Measurements from ENCODE around the gene EPS8L1.
"Not testable (repeated sequence)": the region's sequence is repeated elsewhere in the genome, so short reads cannot be mapped to it uniquely, and the experiment has no call there.

The EPS8L1 gene

DNA sequence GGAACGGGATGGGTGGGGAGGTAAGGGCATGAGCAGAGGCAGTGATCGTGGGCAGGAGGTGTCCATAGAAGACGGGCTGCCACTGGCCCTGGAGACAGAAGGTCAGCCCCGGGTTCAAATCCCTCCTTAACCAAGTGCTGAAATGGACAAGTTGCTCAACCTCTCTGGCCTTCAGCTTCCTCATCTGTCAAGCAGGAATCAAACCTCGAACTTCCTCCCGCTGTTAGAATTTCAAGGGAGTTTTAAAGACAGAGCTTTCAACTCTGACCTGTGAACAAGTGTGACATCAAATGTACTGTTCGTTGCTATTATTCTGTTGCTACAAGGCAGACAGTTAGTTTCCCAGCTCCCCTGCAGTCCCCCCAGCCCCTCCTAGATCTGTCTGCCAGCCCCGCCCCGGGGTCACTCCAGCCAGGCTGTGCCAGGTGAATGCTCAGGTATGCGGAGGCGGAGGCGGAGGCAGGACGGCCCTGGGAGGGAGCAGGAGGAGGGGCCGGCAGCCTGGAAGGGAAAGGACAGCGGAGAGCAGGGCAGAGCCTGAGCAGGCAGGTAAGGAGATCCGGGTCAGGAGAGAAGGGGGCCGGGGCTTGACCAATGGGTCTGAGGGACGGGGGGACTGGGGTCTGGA is at the start of gene EPS8L1:
Gene EPS8L1, plus strand, starts transcription at position 499 of the 628 bp plus-strand sequence. CDS start 576 bp downstream, outside the sequence.
- DNase-seq (ENCODE audit: low read depth), result no peak
- TF ChIP-seq, protein P1, sequence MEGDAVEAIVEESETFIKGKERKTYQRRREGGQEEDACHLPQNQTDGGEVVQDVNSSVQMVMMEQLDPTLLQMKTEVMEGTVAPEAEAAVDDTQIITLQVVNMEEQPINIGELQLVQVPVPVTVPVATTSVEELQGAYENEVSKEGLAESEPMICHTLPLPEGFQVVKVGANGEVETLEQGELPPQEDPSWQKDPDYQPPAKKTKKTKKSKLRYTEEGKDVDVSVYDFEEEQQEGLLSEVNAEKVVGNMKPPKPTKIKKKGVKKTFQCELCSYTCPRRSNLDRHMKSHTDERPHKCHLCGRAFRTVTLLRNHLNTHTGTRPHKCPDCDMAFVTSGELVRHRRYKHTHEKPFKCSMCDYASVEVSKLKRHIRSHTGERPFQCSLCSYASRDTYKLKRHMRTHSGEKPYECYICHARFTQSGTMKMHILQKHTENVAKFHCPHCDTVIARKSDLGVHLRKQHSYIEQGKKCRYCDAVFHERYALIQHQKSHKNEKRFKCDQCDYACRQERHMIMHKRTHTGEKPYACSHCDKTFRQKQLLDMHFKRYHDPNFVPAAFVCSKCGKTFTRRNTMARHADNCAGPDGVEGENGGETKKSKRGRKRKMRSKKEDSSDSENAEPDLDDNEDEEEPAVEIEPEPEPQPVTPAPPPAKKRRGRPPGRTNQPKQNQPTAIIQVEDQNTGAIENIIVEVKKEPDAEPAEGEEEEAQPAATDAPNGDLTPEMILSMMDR (conservative IDR thresholded peaks at IDR 0.05; ENCODE audit: low read length), result no peak
- no peak within 1 kb of the TSS for H3K4me3 ChIP-seq (ENCODE audit: low read length)

DNA sequence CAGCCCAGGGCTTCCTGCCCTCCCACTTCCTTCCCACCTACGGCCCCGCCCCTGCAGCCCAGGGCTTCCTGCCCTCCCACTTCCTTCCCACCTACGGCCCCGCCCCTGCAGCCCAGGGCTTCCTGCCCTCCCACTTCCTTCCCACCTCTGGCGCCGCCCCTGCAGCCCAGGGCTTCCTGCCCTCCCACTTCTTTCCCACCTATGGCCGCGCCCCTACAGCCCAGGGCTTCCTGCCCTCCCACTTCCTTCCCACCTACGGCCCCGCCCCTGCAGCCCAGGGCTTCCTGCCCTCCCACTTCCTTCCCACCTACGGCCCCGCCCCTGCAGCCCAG is 48.6 kb upstream of the EPS8L1 start:
- not testable (repeated sequence) for DNase-seq (ENCODE audit: low read depth); H3K4me3 ChIP-seq (ENCODE audit: low read length)

DNA sequence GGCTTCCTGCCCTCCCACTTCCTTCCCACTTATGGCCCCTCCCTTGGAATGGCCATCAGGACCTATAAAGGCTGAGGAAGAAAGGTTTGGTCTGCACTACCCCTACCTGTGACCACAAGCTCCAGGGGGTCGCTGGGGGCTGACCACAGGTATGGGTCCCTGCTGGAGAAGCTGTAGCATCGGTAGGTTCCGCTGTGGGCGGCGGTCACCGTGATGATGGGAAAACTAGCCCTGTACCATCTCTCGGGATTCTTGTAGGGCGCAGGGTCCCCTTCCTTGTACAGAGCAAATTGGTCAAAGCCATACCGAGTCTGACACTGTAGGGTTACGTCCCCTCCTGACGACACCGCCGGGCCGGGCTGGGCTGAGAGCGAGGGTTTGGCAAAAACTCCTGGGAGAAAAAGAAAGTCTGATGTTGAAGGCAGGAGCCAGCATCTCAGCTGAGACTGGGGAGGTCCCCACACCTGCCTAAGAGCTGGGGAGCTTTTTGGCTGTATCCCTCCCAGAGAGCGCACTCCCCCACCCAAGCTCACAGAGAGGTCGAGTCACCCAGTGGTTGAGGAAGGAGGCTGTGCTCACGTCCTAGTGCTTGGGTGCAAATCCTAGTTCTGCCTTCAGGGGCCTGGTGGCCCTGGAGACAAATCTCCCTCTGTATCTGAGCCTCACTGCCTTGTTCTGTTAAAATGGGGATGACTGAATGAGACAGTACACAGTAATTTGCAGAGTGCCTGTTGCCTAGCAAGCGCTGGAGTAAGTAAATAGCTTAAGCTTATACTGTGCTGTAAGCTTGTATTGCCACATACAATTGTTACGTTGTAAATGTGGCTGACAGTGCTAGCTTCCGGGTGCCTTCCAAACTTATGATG is 48.0 kb upstream of the EPS8L1 start:
- no peak for DNase-seq (ENCODE audit: low read depth)
- no peak overlapping the region for H3K4me3 ChIP-seq (ENCODE audit: low read length)

DNA sequence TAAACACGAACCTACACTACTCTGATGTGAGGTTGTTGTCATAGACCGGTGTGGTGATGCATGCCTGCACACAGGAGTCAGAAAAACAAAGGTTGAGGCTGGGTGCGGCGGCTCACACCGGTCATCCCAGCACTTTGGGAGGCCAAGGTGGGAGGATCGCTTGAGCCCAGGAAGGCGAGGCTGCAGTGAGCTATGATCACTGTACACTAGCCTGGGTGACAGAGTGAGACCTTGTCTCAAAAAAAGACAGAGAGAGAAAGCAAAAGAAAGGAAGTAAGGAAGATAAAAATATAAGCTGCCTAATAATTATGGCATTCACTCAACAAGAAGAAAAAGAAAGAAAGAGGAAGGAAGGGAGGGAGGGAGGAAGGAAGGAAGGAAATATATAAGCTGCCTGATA is 46.9 kb upstream of the EPS8L1 start:
- TF ChIP-seq, protein P1 (conservative IDR thresholded peaks at IDR 0.05; ENCODE audit: low read length), result no peak
- H3K4me3 ChIP-seq (ENCODE audit: low read length), result no peak overlapping the region

More for the DNA sequence above, 48.0 kb upstream of the EPS8L1 start:
- TF ChIP-seq, protein P1 (conservative IDR thresholded peaks at IDR 0.05; ENCODE audit: low read length), result no peak

DNA sequence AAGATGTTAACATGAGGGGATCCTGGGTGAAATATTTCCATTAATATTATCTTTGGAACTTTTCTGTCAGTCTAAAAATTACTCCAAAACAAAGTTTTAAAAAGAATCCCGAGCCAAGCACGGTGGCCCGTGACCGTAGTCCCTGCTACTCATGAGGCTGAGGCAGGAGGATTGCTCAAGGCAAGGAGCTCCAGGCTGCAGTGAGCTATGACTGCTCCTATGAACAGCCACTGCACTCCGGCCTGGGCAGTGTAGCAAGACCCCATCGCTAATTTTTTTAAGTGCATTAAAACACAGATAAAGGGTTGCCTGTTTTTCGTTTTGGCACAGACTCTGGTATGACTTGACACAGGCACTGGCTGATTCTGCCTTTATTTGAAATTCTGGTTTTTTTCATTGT is 44.5 kb upstream of the EPS8L1 start:
- no peak for DNase-seq (ENCODE audit: low read depth)
- H3K4me3 ChIP-seq (ENCODE audit: low read length), result no peak overlapping the region
- TF ChIP-seq, protein P1 (conservative IDR thresholded peaks at IDR 0.05; ENCODE audit: low read length), result no peak

More for the DNA sequence above, 46.9 kb upstream of the EPS8L1 start:
- DNase-seq (ENCODE audit: low read depth), result no peak

DNA sequence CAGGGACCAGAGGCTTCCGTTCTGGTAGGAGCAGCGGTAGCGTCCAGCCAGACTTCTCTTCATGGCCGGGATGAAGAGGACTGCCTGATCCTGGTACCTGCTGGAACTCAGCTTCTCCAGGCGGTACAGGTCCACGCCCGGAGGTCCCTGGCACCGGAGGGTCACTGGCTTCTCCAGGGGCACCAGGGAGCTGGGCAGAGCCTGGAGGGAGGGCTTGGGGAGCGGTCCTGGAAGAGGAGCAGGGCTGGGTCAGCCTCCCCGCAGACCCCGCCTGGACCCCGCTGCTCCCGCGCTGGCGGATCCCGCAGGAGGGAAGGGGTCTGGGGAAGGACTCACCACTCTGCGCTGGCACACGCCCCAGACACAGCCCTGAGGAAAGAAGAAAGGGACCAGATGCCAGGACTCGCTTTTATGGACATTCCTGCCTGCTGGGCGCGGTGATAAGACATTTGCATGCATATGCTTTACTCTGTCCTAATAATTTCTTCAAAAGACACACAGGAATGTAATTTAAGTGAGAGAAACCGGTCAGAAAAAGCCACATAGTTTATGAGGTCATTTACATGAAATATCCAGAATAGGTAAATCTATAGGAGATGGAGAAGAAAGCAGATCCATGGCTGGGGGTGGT is 43.4 kb upstream of the EPS8L1 start:
- TF ChIP-seq, protein P1 (conservative IDR thresholded peaks at IDR 0.05; ENCODE audit: low read length), result no peak
- DNase-seq (ENCODE audit: low read depth), result no peak
- H3K4me3 ChIP-seq (ENCODE audit: low read length), result no peak overlapping the region

DNA sequence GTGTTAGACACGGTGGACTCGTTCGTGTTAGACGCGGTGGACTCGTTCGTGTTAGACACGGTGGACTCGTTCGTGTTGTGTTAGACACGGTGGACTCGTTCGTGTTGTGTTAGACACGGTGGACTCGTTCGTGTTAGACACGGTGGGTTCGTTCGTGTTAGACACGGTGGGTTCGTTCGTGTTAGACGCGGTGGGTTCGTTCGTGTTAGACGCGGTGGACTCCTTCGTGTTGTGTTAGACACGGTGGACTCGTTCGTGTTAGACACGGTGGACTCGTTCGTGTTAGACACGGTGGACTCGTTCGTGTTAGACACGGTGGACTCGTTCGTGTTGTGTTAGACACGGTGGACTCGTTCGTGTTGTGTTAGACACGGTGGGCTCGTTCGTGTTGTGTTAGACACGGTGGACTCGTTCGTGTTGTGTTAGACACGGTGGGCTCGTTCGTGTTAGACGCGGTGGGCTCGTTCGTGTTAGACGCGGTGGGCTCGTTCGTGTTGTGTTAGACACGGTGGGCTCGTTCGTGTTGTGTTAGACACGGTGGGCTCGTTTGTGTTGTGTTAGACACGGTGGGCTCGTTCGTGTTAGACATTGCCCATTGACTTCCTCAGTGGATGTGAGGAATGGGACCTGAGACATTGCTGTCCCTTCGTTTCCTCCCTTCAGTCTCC is 42.6 kb upstream of the EPS8L1 start:
- DNase-seq (ENCODE audit: low read depth); H3K4me3 ChIP-seq (ENCODE audit: low read length): not testable (repeated sequence)

Measured in AG10803 (cell line).